GM19467 (cell line): ENCODE data around the gene PLCG2.
"Not testable (repeated sequence)": the region's sequence is repeated elsewhere in the genome, so short reads cannot be mapped to it uniquely, and the experiment has no call there.

ENCODE experiments used
- ATAC-seq: cut with Tn5 transposase; IDR thresholded peaks from one replicate; pipeline ENCODE4 v1.9.1; 2021; ENCODE audit warnings: mild to moderate bottlenecking, moderate library complexity; ENCODE audit not compliant: unreplicated experiment

Gene PLCG2

GRCh38 chr16:81786868-81787267, 7.8 kb downstream of the PLCG2 start:
- no peak for ATAC-seq

GRCh38 chr16:81787659-81788058, 8.6 kb downstream of the PLCG2 start:
- no peak for ATAC-seq

GRCh38 chr16:81790277-81790676, 11.2 kb downstream of the PLCG2 start:
- no peak for ATAC-seq

- no peak for ATAC-seq
These were observed 11.8 kb downstream of the PLCG2 start for GRCh38 chr16:81790830-81791435.

GRCh38 chr16:81792828-81793227, 13.7 kb downstream of the PLCG2 start:
- ATAC-seq: no peak

GRCh38 chr16:81795193-81795592, 16.1 kb downstream of the PLCG2 start:
- ATAC-seq: no peak

GRCh38 chr16:81796035-81796434, 16.9 kb downstream of the PLCG2 start:
- no peak for ATAC-seq

GRCh38 chr16:81796583-81797346, 17.7 kb downstream of the PLCG2 start:
- no peak for ATAC-seq

GRCh38 chr16:81797443-81797842, 18.4 kb downstream of the PLCG2 start:
- ATAC-seq: peak; percentile 42

GRCh38 chr16:81798311-81799137, 19.4 kb downstream of the PLCG2 start:
- peak; percentile 46 for ATAC-seq

- no peak for ATAC-seq
These were observed 20.0 kb downstream of the PLCG2 start for GRCh38 chr16:81799138-81799504.

GRCh38 chr16:81801724-81802123, 22.6 kb downstream of the PLCG2 start:
- ATAC-seq: not testable (repeated sequence)

GRCh38 chr16:81803332-81803731, 24.2 kb downstream of the PLCG2 start:
- no peak for ATAC-seq

GRCh38 chr16:81804134-81804610, 25.1 kb downstream of the PLCG2 start:
- no peak for ATAC-seq

- ATAC-seq: no peak
These were observed 27.6 kb downstream of the PLCG2 start for GRCh38 chr16:81806696-81807095.

GRCh38 chr16:81807767-81808358, 28.8 kb downstream of the PLCG2 start:
- ATAC-seq: no peak

GRCh38 chr16:81808933-81809480, 29.9 kb downstream of the PLCG2 start:
- peak; percentile 67 for ATAC-seq

GRCh38 chr16:81809567-81809966, 30.5 kb downstream of the PLCG2 start:
- ATAC-seq: no peak

- peak; percentile 25 for ATAC-seq
These were observed 31.3 kb downstream of the PLCG2 start for GRCh38 chr16:81810361-81810760.

GRCh38 chr16:81810894-81811538, 31.9 kb downstream of the PLCG2 start:
- peak; percentile 41 for ATAC-seq
